ENCODE measurements around the gene NUDT8. TPM values are rescaled to one million over a fixed set of nuclear protein-coding genes. Genes with fewer than 3 reads are reported as not detected.

The NUDT8 gene
- total RNA-seq, 1 donor from 2014 or later: 3.0 TPM

GRCh38 chr11:67649634-67650510 is 20.1 kb upstream of the NUDT8 start:
- no peak overlapping the region for H3K9ac ChIP-seq (ENCODE audit: low read length)
- peaks cover 3% of the 10 kb centered on the region for H3K9me3 ChIP-seq (ENCODE audit: insufficient read depth, low read depth, low read length)
- no peak overlapping the region for H3K27ac Mint-ChIP-seq (ENCODE audit: unreplicated experiment)
- H3K4me2 ChIP-seq (ENCODE audit: low read length): no peak overlapping the region
- H3K27ac ChIP-seq (ENCODE audit: low read depth, low read length): no peak overlapping the region
- H3K27me3 Mint-ChIP-seq (ENCODE audit: low read depth, unreplicated experiment): peaks cover 15% of the 10 kb centered on the region
- H3K4me1 ChIP-seq (ENCODE audit: insufficient read depth, low read length): no peaks in the 10 kb centered on the region
- H2AFZ ChIP-seq (ENCODE audit: low read depth, low read length): no peak overlapping the region
- DNase-seq (ENCODE audit: low read depth): no peak
- no peak for FAIRE-seq
- H3K4me3 Mint-ChIP-seq (ENCODE audit: unreplicated experiment): no peak overlapping the region
- H3K4me3 ChIP-seq (ENCODE audit: insufficient read depth, low read depth, low read length): no peak overlapping the region
- H4K20me1 ChIP-seq (ENCODE audit: insufficient read depth, low read length): no peaks in the 10 kb centered on the region
- H3K79me2 ChIP-seq (ENCODE audit: insufficient read depth, low read length): no peaks in the 10 kb centered on the region
- no peaks in the 10 kb centered on the region for H3K4me1 Mint-ChIP-seq (ENCODE audit: low read depth, unreplicated experiment)
- H3K27me3 ChIP-seq (ENCODE audit: insufficient read depth, low read length): peaks cover 2% of the 10 kb centered on the region
- no peak for TF ChIP-seq CTCF (IDR thresholded peaks at IDR 0.05; ENCODE audit: insufficient read depth, low read depth, low read length)
- TF ChIP-seq EZH2 (IDR thresholded peaks at IDR 0.05; ENCODE audit: insufficient read depth, low read length): no peak
- no peaks in the 10 kb centered on the region for H3K36me3 Mint-ChIP-seq (ENCODE audit: low read depth, unreplicated experiment)
- no peaks in the 10 kb centered on the region for H3K9me3 Mint-ChIP-seq (ENCODE audit: unreplicated experiment)
- H3K36me3 ChIP-seq (ENCODE audit: insufficient read depth, low read length): no peaks in the 10 kb centered on the region

GRCh38 chr11:67648796-67649613 is 19.3 kb upstream of the NUDT8 start:
- H4K20me1 ChIP-seq (ENCODE audit: insufficient read depth, low read length): no peaks in the 10 kb centered on the region
- H3K4me3 ChIP-seq (ENCODE audit: insufficient read depth, low read depth, low read length): no peak overlapping the region
- H3K9ac ChIP-seq (ENCODE audit: low read length): no peak overlapping the region
- H3K4me3 Mint-ChIP-seq (ENCODE audit: unreplicated experiment): no peak overlapping the region
- no peaks in the 10 kb centered on the region for H3K4me1 ChIP-seq (ENCODE audit: insufficient read depth, low read length)
- no peak for TF ChIP-seq CTCF (IDR thresholded peaks at IDR 0.05; ENCODE audit: insufficient read depth, low read depth, low read length)
- TF ChIP-seq EZH2 (IDR thresholded peaks at IDR 0.05; ENCODE audit: insufficient read depth, low read length): no peak
- peaks cover under 1% of the 10 kb centered on the region for H3K9me3 Mint-ChIP-seq (ENCODE audit: unreplicated experiment)
- no peaks in the 10 kb centered on the region for H3K79me2 ChIP-seq (ENCODE audit: insufficient read depth, low read length)
- H3K27ac ChIP-seq (ENCODE audit: low read depth, low read length): no peak overlapping the region
- H3K27me3 ChIP-seq (ENCODE audit: insufficient read depth, low read length): peaks cover 2% of the 10 kb centered on the region
- peaks cover 3% of the 10 kb centered on the region for H3K9me3 ChIP-seq (ENCODE audit: insufficient read depth, low read depth, low read length)
- FAIRE-seq (no peak), DNase-seq (ENCODE audit: low read depth) (no peak)
- no peak overlapping the region for H3K27ac Mint-ChIP-seq (ENCODE audit: unreplicated experiment)
- no peaks in the 10 kb centered on the region for H3K4me1 Mint-ChIP-seq (ENCODE audit: low read depth, unreplicated experiment)
- no peak overlapping the region for H3K4me2 ChIP-seq (ENCODE audit: low read length)
- H3K36me3 Mint-ChIP-seq (ENCODE audit: low read depth, unreplicated experiment): no peaks in the 10 kb centered on the region
- H3K36me3 ChIP-seq (ENCODE audit: insufficient read depth, low read length): no peaks in the 10 kb centered on the region
- peaks cover 15% of the 10 kb centered on the region for H3K27me3 Mint-ChIP-seq (ENCODE audit: low read depth, unreplicated experiment)
- no peak overlapping the region for H2AFZ ChIP-seq (ENCODE audit: low read depth, low read length)

Data from astrocyte (in vitro differentiated cells and primary cell).